SKM-1 treated with dmso at 0.1 percent for 144 hours (cell line): ENCODE measurements around the gene SLF2.
A peak's percentile ranks its signal among the peaks of the same experiment; 100 is the strongest.

Experiments used
- DNase-seq: peaks from one replicate; lab custom pipeline; 2025; ENCODE audit not compliant: unreplicated experiment; lab: John Stamatoyannopoulos, UW

Gene SLF2

GRCh38 chr10:100998991-100999741, 86.4 kb downstream of the SLF2 start:
- DNase-seq = peak; percentile 45

GRCh38 chr10:100999742-101000126, 87.0 kb downstream of the SLF2 start, which contains the start of gene LZTS2:
Gene LZTS2, plus strand, starts transcription at chr10:100999808. Its CDS starts 2,731 bp downstream, at chr10:101002539.
- no peak for DNase-seq

- DNase-seq = no peak
Observed at GRCh38 chr10:101000127-101000914, 87.6 kb downstream of the SLF2 start.

- DNase-seq = no peak
Observed at GRCh38 chr10:101000915-101001658, 88.3 kb downstream of the SLF2 start.

- DNase-seq = no peak
Observed at GRCh38 chr10:101001659-101002035, 88.9 kb downstream of the SLF2 start.

- DNase-seq = no peak
Observed at GRCh38 chr10:101002456-101002855, 89.7 kb downstream of the SLF2 start.

GRCh38 chr10:101003639-101004206, 91.0 kb downstream of the SLF2 start:
- DNase-seq = no peak

GRCh38 chr10:101005361-101005760, 92.6 kb downstream of the SLF2 start:
- no peak for DNase-seq

- no peak for DNase-seq
Observed at GRCh38 chr10:101005869-101006567, 93.3 kb downstream of the SLF2 start.

- DNase-seq = no peak
Observed at GRCh38 chr10:101006593-101007098, 93.9 kb downstream of the SLF2 start.

GRCh38 chr10:101007099-101007711, 94.4 kb downstream of the SLF2 start:
- no peak for DNase-seq

GRCh38 chr10:101007915-101008822, 95.4 kb downstream of the SLF2 start:
- DNase-seq = no peak

- DNase-seq = no peak
Observed at GRCh38 chr10:101008823-101009423, 96.2 kb downstream of the SLF2 start.

- no peak for DNase-seq
Observed at GRCh38 chr10:101010329-101010728, 97.6 kb downstream of the SLF2 start.

GRCh38 chr10:101011517-101012423, 99.0 kb downstream of the SLF2 start:
- DNase-seq = no peak

GRCh38 chr10:101012525-101013364, 100.0 kb downstream of the SLF2 start:
- DNase-seq = peak; percentile 71
